HTERT RPE-1 (cell line): ENCODE data around the gene ARHGDIB.

ENCODE experiments used
- in situ Hi-C: fragments of 300-500 bp; cut with MboI; formaldehyde crosslinking; loops from 4 replicates; pipeline ENCODE4 v1.14.3; 2020; ENCODE audit warnings: low sequenced_read_pairs

The ARHGDIB gene

GRCh38 chr12:14984036-14984435 is 22.6 kb upstream of the ARHGDIB start:
- in situ Hi-C loops: no loop called here

GRCh38 chr12:14982991-14983390 is 21.6 kb upstream of the ARHGDIB start:
- in situ Hi-C loops: no loop called here

DNA sequence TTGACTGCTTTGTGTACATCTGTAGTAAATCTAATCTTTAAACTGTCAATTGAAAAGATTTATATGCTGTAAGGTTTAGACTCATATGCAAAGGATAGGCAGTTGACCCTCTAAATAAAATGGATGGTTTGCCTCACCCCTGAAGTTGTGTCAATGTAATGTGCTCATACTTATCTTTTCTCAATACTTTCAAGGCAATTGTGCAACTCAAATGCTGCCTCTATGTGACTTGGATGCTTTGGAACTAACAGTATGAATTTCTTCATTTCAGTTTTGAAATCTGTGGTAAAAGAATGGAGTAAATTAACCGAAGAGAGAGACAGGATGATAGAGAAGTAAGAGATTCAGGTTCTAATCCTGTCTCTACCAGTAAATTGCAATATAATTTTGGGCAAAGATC is 21.2 kb upstream of the ARHGDIB start:
- in situ Hi-C loops: no loop called here

DNA sequence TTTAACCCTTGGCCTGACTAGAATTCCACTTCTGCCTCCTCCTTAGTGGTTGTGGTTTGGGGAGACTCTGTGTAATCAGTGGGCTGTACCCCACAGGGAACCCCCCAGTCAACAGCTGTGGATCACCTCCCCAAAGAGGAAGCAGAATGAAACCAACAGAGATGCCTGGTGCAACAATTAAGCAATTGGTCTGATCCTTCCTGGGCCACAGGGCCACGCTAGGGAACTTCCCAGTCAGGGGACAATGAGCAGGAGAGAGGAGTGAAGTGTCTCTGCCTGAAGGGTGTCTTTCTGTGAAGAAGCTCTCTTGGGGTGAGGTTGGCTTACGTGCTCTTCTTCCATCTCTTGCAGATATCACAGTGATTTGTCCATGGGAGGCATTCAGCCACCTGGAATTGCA is 19.6 kb upstream of the ARHGDIB start:
- in situ Hi-C loops: no loop called here

DNA sequence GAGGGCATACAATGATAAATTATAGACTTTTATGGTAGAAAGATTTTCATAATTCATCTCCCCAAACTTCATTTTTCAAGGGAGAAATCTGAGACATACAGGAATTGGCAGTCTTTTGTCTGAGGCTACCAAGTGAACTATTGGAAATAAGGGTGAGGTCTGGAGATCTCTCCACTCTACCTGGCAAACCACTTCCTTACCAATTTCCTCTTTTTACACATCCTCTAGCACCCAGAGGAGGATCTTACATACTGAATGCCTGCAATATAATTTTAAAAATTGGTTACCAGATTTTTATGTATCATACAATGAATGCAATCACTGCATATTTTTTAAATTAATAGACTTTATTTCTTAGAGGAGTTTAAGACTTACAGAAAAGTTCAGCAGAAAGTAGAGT is 18.1 kb upstream of the ARHGDIB start:
- in situ Hi-C loops: no loop called here

- in situ Hi-C loops: no loop called here
These were observed 15.3 kb upstream of the ARHGDIB start for GRCh38 chr12:14976658-14977057.

- in situ Hi-C loops: no loop called here
These were observed 14.1 kb upstream of the ARHGDIB start for GRCh38 chr12:14975457-14975856.

- in situ Hi-C loops: no loop called here
These were observed 13.2 kb upstream of the ARHGDIB start for GRCh38 chr12:14974633-14975032.

DNA sequence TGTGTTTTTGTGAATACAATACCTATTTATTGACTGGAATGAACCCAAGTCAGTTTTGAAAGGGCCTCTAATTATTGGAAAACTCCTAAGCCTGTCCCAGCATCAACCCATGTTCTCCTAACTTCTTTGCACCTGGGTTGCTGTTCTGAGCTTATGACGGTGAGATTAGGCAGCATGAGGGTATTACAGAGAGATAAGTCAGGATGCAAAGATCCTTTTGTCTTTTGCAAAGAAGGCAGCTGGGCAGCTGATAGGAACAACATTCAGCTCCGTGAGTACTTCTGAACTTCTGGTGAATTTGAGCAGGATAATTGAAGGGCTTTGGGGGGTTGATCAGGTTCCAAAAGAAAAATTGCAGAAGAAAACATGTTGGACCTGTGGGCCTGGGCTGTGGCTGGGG is 11.4 kb upstream of the ARHGDIB start, which contains the start of gene PDE6H:
TSS of gene PDE6H (plus strand) at position 227 of the 400 bp plus-strand sequence. CDS start 4,971 bp downstream, outside the sequence.
- in situ Hi-C loops: no loop called here

DNA sequence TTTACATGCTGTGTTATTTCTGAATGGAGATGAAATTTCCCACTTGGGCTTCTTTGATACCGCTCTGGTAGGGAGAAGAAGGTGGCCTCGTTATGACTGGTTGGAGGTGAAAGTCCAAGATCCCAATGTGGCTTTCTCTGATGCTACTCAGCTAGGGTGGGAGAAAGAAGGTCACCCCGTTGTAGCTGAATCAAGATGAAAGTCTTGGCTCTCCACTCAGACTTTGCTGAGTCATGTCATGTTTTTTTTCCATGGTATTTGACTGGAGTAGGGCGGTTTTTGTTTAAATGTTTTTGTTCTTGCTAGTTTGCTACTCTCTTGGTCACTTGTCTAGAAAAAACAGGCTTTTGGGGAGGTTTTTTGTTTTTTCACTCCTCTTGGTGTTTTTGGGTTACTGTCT is 9.1 kb upstream of the ARHGDIB start:
- in situ Hi-C loops: no loop called here

DNA sequence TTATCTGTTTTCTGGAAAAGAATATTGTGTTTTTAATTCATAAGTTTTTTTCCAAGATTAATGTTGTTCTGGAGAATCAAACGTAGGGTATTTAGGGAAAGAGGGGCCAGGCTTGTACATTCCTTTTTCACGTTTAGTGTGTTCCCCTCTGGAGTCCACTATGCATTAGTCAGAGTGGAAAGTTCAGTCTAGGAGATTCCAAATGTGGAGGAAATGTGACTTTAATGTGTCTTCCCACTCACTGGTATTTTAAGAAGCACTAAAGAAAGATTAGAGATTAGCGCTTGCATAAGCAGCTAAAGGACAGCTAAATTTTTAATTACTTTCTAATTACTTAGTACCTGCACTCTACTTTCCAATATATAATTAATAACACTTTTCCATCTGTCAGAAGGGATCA is 7.1 kb upstream of the ARHGDIB start:
- in situ Hi-C loops: no loop called here

DNA sequence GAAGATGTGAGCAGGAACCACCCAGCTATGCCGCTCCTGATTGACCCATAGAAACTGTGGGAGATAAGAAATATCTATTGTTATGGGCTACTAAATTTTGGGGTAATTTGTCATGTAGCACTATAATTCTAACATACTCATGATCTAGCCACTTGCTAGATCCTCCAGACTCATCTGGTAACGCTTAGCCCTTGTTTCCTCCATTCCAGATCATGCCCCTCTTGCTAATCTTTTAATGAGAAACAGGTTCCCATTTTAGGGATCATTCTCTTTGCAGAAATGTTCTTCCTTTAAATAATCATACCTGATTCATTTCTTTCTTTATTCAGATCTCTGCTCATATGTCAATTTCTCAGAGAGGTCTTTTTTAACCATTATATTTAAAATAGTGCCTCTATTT is 3.8 kb upstream of the ARHGDIB start:
- in situ Hi-C loops: no loop called here

GRCh38 chr12:14964406-14964805 is 3.0 kb upstream of the ARHGDIB start:
- in situ Hi-C loops: no loop called here

GRCh38 chr12:14963520-14963919 is 2.1 kb upstream of the ARHGDIB start:
- in situ Hi-C loops: no loop called here

DNA sequence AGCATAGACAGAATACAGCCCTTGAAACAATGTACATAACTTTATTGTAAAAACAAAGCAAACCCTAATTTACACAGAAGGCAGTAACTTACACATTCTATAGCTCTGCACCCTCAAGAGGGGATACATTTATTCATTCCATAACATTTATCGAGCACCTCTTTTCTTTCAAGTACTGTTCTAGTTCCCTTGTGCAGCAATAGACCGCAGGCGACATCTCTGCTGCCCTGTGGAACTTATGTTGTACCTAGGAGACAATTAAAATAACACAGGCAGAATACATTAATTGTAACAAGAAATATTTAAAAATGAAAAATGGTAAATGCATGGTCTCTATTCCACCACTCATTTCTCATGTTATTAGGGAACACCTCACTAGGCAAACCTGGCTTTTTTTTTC is 1.4 kb upstream of the ARHGDIB start:
- in situ Hi-C loops: no loop called here

DNA sequence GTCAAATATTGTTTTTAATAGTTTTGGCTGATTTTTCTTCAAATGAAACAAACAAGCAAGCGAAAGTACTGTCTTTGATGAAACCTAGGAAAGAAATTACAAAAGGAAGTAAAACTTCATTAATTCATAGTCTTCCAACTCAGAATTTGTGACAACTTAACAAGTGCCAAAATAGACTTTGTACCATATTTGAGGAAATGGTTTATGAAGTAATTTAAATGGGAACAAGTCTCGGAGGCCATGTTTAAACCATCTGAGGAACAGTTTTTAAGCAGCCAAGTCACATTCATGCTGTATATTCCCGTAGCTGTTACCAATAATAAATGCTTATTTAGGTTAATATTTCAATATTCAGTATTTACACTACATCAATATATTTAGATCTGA is 745 bp upstream of the ARHGDIB start:
- in situ Hi-C loops: no loop called here

DNA sequence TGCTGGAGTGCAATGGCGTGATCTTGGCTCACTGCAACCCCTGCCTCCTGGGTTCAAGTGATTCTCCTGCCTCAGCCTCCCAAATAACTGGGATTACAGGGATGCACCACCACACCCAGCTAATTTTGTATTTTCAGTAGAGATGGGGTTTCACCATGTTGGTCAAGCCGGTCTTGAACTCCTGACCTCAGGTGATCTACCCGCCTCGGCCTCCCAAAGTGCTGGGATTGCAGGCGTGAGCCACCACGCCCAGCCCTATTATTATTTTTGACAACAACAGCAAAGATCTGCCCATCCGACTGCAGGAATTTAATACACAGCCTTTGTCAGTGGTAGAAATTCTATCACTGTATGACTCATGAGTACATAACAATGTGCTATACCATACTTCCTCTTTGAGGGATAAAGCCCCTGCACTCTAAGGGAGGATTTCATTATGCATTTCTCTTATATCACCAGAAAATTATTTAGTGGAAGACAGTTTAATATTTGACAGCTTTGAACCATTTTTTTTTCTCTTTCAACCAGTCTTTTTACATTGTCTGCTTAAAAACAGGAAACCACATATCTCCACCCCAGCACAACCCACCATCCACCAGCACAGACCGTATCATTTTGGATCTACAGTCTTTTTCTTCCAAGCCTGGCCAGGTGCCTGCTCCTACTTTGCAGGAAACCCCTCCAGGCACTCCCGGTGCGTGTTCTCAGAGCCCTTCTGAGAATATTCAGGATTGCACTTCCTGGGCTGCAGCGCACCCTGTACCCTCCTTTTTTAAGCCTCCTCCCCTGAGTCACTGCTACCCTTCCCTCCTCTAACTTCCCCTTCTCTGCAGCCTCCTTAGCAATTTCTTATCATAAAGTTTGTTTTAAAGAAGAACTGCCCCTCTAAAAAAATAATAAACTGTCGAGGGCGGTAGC is 594 bp downstream of the ARHGDIB start:
- in situ Hi-C loops: no loop called here

DNA sequence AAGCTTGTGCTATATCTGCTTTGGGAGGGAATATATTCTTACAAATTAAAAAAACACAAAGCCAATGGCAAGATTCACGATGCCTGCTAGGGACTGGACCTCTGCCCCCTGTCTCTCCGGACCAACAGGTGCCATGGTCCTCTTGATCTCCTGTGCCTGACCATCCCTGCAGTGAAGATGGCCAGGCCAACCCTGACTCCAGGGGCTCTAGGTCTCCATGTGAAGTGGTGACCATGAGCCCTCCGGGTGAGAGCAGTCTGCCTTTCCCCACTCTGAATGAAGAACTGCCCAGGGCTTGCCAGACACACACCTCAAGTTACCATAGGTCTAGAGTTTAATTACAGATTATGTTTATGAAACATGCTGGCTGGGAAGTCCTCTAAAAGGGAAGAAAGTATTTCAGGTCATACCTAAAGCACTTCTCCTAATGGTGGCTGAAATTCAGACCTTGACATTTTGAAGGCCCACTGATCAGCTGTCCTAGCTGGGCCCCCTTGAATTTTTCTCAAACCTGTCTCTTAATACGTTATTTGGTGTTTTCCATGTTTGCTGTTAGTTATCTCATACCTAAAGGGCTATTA is 1.4 kb downstream of the ARHGDIB start:
- in situ Hi-C loops: no loop called here

GRCh38 chr12:14959463-14959862 is 1.9 kb downstream of the ARHGDIB start:
- in situ Hi-C loops: no loop called here

- in situ Hi-C loops: no loop called here
These were observed 2.3 kb downstream of the ARHGDIB start for GRCh38 chr12:14959126-14959440.

GRCh38 chr12:14958361-14959125 is 2.9 kb downstream of the ARHGDIB start:
- in situ Hi-C loops: no loop called here
